CD4-positive, alpha-beta T cell treated with Interleukin-15 for 4 hours (primary cell): Measurements from ENCODE around the gene CLDN5.
"Not testable (repeated sequence)": the region's sequence is repeated elsewhere in the genome, so short reads cannot be mapped to it uniquely, and the experiment has no call there.

Experiments
- DNase-seq: peaks from one replicate; pipeline ENCODE4 v3.0.0-alpha.2; 2020; ENCODE audit warnings: low spot score

The CLDN5 gene

GRCh38 chr22:19548427-19548826 is 24.2 kb upstream of the CLDN5 start:
- DNase-seq: not testable (repeated sequence)

- no peak for DNase-seq
These were observed 23.4 kb upstream of the CLDN5 start for GRCh38 chr22:19547620-19548019.

- DNase-seq: no peak
These were observed 22.5 kb upstream of the CLDN5 start for GRCh38 chr22:19546680-19547079.

- no peak for DNase-seq
These were observed 21.7 kb upstream of the CLDN5 start for GRCh38 chr22:19545935-19546207.

GRCh38 chr22:19543970-19544708 is 19.9 kb upstream of the CLDN5 start:
- no peak for DNase-seq

- DNase-seq: no peak
These were observed 16.2 kb upstream of the CLDN5 start for GRCh38 chr22:19540394-19540793.

- no peak for DNase-seq
These were observed 13.8 kb upstream of the CLDN5 start for GRCh38 chr22:19537941-19538488.

GRCh38 chr22:19536564-19536963 is 12.4 kb upstream of the CLDN5 start:
- no peak for DNase-seq

GRCh38 chr22:19535001-19535400 is 10.8 kb upstream of the CLDN5 start:
- DNase-seq: no peak

GRCh38 chr22:19533857-19534256 is 9.6 kb upstream of the CLDN5 start:
- DNase-seq: no peak

- DNase-seq: no peak
These were observed 8.9 kb upstream of the CLDN5 start for GRCh38 chr22:19533049-19533626.

- DNase-seq: not testable (repeated sequence)
These were observed 7.1 kb upstream of the CLDN5 start for GRCh38 chr22:19531327-19531726.

- no peak for DNase-seq
These were observed 6.5 kb upstream of the CLDN5 start for GRCh38 chr22:19530751-19531150.

- no peak for DNase-seq
These were observed 5.6 kb upstream of the CLDN5 start for GRCh38 chr22:19529811-19530210.

- DNase-seq: no peak
These were observed 3.7 kb upstream of the CLDN5 start for GRCh38 chr22:19527861-19528417.

GRCh38 chr22:19527321-19527721 is 3.1 kb upstream of the CLDN5 start:
- DNase-seq: no peak

GRCh38 chr22:19526702-19527111 is 2.5 kb upstream of the CLDN5 start:
- no peak for DNase-seq

GRCh38 chr22:19526076-19526701 is 2.0 kb upstream of the CLDN5 start:
- DNase-seq: no peak

GRCh38 chr22:19525666-19526065 is 1.5 kb upstream of the CLDN5 start:
- DNase-seq: no peak

- DNase-seq: no peak
These were observed 978 bp upstream of the CLDN5 start for GRCh38 chr22:19525116-19525660.

- no peak for DNase-seq
These were observed 705 bp downstream of the CLDN5 start for GRCh38 chr22:19523240-19524169.

GRCh38 chr22:19522881-19523239 is 1.4 kb downstream of the CLDN5 start:
- DNase-seq: no peak
